ENCODE measurements around the gene DYNLL1. TPM values are rescaled to one million over a fixed set of nuclear protein-coding genes. Genes with fewer than 3 reads are reported as not detected.
A peak's percentile ranks its signal among the peaks of the same experiment; 100 is the strongest.

The DYNLL1 gene
- polyA plus RNA-seq, 1 donor (not counting 4 experiments of a cell fraction or from before 2014, with no cell fraction given) = 716 TPM

DNA sequence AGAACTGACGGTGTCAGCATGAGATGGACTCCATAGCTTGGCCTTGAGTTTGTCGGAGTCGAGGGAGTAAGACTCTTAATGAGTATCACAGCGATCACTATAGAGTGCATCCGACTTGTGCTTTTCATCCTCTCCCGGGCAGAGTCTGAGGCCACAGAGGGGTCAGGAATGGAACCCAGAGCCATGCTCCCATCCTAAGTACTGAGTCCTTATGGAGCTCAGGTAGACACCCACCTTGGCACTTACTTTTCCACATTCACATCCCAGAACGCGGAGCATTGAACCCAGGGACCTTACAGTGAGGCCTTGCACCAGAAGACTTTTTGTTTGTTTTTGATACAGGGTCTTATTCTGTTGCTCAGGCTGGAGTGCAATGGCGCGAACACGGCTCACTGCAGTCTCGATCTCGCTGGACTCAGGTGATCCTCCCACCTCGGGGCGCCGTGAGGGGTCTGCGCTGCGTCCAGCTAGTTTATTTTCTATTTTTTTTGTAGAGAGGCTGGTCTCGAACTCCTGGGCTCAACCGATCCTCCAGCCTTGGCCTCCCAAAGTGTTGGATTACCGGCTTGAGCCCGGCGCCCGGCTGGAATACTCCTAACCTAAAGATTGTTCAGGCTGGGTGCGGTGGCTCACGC, 25.6 kb upstream of the DYNLL1 start:
- peaks cover 62% of the 10 kb centered on the region for H3K79me2 ChIP-seq (ENCODE audit: control insufficient read depth, insufficient read depth, low read length)
- TF ChIP-seq EZH2 (IDR thresholded peaks at IDR 0.05; ENCODE audit: low read length) (no peak), CTCF (optimal IDR thresholded peaks at IDR 0.05 in 1 of 3, IDR thresholded peaks at IDR 0.05 in 1 of 3, conservative IDR thresholded peaks at IDR 0.05 in 1 of 3; ENCODE audit: extremely low read depth in 1 of 3, insufficient read depth in 2 of 3, low read length in 3 of 3) (no peak)
- peak overlapping the region; percentile 99 for H3K4me2 ChIP-seq (ENCODE audit: control insufficient read depth, extremely low read depth, insufficient read depth, low read depth, low read length)
- peaks cover 0 to 8% of the 10 kb centered on the region in 2 experiments for H3K36me3 ChIP-seq (ENCODE audit: control insufficient read depth in 2 of 2, extremely low read depth in 1 of 2, insufficient read depth in 2 of 2, low read length in 2 of 2)
- H4K20me1 ChIP-seq (ENCODE audit: control insufficient read depth, extremely low read depth, insufficient read depth, low read length) = peaks cover 11% of the 10 kb centered on the region
- dilution Hi-C loops (cut with MboI; ENCODE audit: extremely low pct_ligation_motif_present, low sequenced_read_pairs) = no loop called here
- peak overlapping the region; percentile 90 for H2AFZ ChIP-seq (ENCODE audit: control insufficient read depth, low read length)
- no peaks in the 10 kb centered on the region for H3K9me1 ChIP-seq (ENCODE audit: control insufficient read depth, extremely low read depth, insufficient read depth, low read length)
- FAIRE-seq (no peak), DNase-seq (ENCODE audit: low read depth, low spot score) (no peak)
- H3K9ac ChIP-seq (ENCODE audit: control insufficient read depth, extremely low read depth, insufficient read depth, low read length) = peak overlapping the region; percentile 87
- peaks cover 28% of the 10 kb centered on the region for H3K4me1 ChIP-seq (ENCODE audit: control insufficient read depth, extremely low read depth, insufficient read depth, low read length)
- H3K27me3 ChIP-seq (ENCODE audit: control insufficient read depth, extremely low read depth, insufficient read depth, low read length) = no peaks in the 10 kb centered on the region
- H3K9me3 ChIP-seq (ENCODE audit: control insufficient read depth, low read depth, low read length) = no peaks in the 10 kb centered on the region
- H3K27ac ChIP-seq (ENCODE audit: control insufficient read depth, insufficient read depth, low read length) = peak overlapping the region; percentile 76
- peak overlapping the region; percentile 77 to 97 (median 91) for H3K4me3 ChIP-seq (ENCODE audit: control insufficient read depth in 2 of 3, extremely low read depth in 1 of 3, insufficient read depth in 2 of 3, low read depth in 1 of 3, low read length in 3 of 3)

- dilution Hi-C loops (cut with MboI; ENCODE audit: extremely low pct_ligation_motif_present, low sequenced_read_pairs) = no loop called here
- H3K4me2 ChIP-seq (ENCODE audit: control insufficient read depth, extremely low read depth, insufficient read depth, low read depth, low read length) = no peak overlapping the region
- no peaks in the 10 kb centered on the region for H3K27me3 ChIP-seq (ENCODE audit: control insufficient read depth, extremely low read depth, insufficient read depth, low read length)
- no peak overlapping the region for H2AFZ ChIP-seq (ENCODE audit: control insufficient read depth, low read length)
- no peak for TF ChIP-seq CTCF (optimal IDR thresholded peaks at IDR 0.05 in 1 of 3, IDR thresholded peaks at IDR 0.05 in 1 of 3, conservative IDR thresholded peaks at IDR 0.05 in 1 of 3; ENCODE audit: extremely low read depth in 1 of 3, insufficient read depth in 2 of 3, low read length in 3 of 3)
- no peak for TF ChIP-seq EZH2 (IDR thresholded peaks at IDR 0.05; ENCODE audit: low read length)
- H3K36me3 ChIP-seq (ENCODE audit: control insufficient read depth in 2 of 2, extremely low read depth in 1 of 2, insufficient read depth in 2 of 2, low read length in 2 of 2) = no peaks in the 10 kb centered on the region
- no peak overlapping the region for H3K27ac ChIP-seq (ENCODE audit: control insufficient read depth, insufficient read depth, low read length)
- H3K79me2 ChIP-seq (ENCODE audit: control insufficient read depth, insufficient read depth, low read length) = peaks cover 42% of the 10 kb centered on the region
- no peaks in the 10 kb centered on the region for H3K9me3 ChIP-seq (ENCODE audit: control insufficient read depth, low read depth, low read length)
- H3K9me1 ChIP-seq (ENCODE audit: control insufficient read depth, extremely low read depth, insufficient read depth, low read length) = no peaks in the 10 kb centered on the region
- DNase-seq (ENCODE audit: low read depth, low spot score) (no peak), FAIRE-seq (no peak)
- H4K20me1 ChIP-seq (ENCODE audit: control insufficient read depth, extremely low read depth, insufficient read depth, low read length) = peaks cover 8% of the 10 kb centered on the region
- no peak overlapping the region for H3K4me3 ChIP-seq (ENCODE audit: control insufficient read depth in 2 of 3, extremely low read depth in 1 of 3, insufficient read depth in 2 of 3, low read depth in 1 of 3, low read length in 3 of 3)
- no peak overlapping the region for H3K9ac ChIP-seq (ENCODE audit: control insufficient read depth, extremely low read depth, insufficient read depth, low read length)
- peaks cover 29% of the 10 kb centered on the region for H3K4me1 ChIP-seq (ENCODE audit: control insufficient read depth, extremely low read depth, insufficient read depth, low read length)
Observed at GRCh38 chr12:120472521-120472920, 23.4 kb upstream of the DYNLL1 start.

Data from keratinocyte (primary cell).